AG04449 (cell line): ENCODE results near the gene AAGAB.

ENCODE experiments used
- CTCF ChIA-PET: fragments of 350-600 bp; formaldehyde crosslinking; extraction: SDS; loops from one replicate; lab custom pipeline; 2021; ENCODE audit warnings: antibody characterized with exemption; lab: Yijun Ruan, JAX
- POLR2A ChIA-PET: fragments of 400-600, 350-600 bp; formaldehyde crosslinking; extraction: SDS; loops from one replicate; lab custom pipeline; 2020; ENCODE audit warnings: antibody characterized with exemption, inconsistent platforms; lab: Yijun Ruan, JAX
- DNase-seq: peaks from one replicate; pipeline ENCODE4 v3.0.0-alpha.2; 2010; ENCODE audit warnings: low read depth, low spot score
- H3K4me3 ChIP-seq: 2 replicates; pipeline ENCODE4 v1.5.1; 2011; ENCODE audit warnings: low read depth, mild to moderate bottlenecking, control low read depth, low read length
- TF ChIP-seq, protein P1 (sequence below): IDR thresholded peaks from one replicate; pipeline ENCODE4 v1.5.1; 2011; ENCODE audit warnings: mild to moderate bottlenecking, moderate library complexity, low read length, control low read depth, inconsistent platforms; ENCODE audit not compliant: insufficient read depth; ENCODE audit errors: missing control alignments

AAGAB gene

DNA sequence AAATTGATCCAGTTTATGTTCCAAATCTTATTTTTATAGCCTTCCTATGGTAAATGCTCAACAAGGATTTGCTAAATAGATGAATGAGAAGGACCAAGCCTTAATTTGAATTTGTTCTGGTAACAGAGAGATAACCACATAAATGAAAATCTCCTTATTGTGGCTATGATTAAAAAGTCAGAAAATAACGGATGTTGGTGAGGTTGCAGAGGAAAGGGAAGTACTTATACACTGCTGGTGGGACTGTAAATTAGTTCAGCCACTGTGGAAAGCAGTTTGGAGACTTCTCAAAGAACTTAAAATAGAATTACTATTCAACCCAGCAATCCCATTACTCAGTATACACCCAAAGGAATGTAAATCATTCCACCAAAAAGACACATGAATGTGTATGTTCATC is 26.2 kb downstream of the AAGAB start:
- CTCF ChIA-PET = no interaction called here
- no peak for DNase-seq
- POLR2A ChIA-PET = no interaction called here
- TF ChIP-seq, protein P1, sequence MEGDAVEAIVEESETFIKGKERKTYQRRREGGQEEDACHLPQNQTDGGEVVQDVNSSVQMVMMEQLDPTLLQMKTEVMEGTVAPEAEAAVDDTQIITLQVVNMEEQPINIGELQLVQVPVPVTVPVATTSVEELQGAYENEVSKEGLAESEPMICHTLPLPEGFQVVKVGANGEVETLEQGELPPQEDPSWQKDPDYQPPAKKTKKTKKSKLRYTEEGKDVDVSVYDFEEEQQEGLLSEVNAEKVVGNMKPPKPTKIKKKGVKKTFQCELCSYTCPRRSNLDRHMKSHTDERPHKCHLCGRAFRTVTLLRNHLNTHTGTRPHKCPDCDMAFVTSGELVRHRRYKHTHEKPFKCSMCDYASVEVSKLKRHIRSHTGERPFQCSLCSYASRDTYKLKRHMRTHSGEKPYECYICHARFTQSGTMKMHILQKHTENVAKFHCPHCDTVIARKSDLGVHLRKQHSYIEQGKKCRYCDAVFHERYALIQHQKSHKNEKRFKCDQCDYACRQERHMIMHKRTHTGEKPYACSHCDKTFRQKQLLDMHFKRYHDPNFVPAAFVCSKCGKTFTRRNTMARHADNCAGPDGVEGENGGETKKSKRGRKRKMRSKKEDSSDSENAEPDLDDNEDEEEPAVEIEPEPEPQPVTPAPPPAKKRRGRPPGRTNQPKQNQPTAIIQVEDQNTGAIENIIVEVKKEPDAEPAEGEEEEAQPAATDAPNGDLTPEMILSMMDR = no peak
- H3K4me3 ChIP-seq = no peak overlapping the region

DNA sequence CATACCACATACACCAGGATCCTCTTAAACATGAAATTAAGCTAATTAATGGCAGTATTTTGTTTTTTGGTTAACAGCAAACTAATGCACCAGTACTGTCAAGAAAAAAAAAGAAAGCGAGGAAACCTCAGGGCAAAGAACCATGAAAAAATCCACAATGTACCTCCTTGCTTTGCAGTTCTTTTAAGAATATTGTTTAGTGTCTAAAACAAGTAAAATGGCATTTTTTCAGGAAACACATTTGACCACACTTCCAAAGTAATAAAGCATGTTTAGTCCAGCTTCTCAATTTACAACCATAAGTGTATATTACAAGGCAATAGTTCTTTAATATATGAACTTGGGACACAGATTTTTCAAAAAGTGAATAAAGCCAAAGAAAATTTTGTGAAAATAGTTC is 26.6 kb downstream of the AAGAB start:
- ChIA-PET POLR2A (no interaction called here), CTCF (no interaction called here)
- no peak overlapping the region for H3K4me3 ChIP-seq
- DNase-seq = no peak
- TF ChIP-seq, protein P1 = no peak

DNA sequence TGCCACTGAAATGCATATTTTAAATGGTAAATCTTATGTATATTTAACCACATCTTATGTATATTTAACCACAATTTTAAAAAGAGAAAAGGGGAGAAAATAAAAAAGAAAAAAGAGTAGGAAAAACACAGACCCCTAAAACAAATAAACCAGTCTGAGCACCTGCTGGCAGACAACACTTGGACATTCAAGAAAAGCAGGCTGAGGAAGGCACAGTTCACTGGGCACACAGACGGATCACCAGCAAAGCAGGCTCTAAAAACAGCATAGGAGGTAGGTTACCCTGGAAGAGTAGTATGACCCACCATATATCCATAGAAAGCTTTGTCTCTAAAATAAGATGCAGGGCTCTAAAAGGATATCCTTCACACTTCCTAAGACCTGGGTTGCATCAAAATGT is 27.0 kb downstream of the AAGAB start:
- CTCF ChIA-PET = no interaction called here
- TF ChIP-seq, protein P1 = no peak
- DNase-seq = no peak
- no peak overlapping the region for H3K4me3 ChIP-seq
- POLR2A ChIA-PET = no interaction called here

DNA sequence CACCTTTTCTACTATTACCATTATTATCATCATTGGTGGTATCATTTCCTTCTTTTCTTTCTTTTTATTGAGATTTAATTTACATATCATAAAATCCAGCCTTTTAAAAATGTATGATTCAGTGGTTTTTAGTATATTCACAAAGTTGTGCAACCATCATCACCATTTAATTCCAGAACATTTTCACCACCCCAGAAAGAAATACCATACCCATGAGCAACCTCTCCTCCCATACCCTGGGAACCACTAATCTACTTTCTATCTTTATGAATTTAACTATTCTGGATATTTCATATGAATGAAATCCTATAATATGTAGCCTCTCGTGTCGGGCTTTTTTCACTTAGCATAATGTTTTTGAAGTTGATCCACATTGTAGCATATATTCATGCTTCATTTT is 29.1 kb downstream of the AAGAB start:
- DNase-seq = peak; percentile 45
- H3K4me3 ChIP-seq = no peak overlapping the region
- ChIA-PET CTCF (interaction anchor here (1.3 to 1.5 kb wide), 3 partner anchors 23 to 279 kb away, joined by 3 read pairs; no protein-coding TSS in a partner anchor), POLR2A (no interaction called here)
- TF ChIP-seq, protein P1 = no peak

DNA sequence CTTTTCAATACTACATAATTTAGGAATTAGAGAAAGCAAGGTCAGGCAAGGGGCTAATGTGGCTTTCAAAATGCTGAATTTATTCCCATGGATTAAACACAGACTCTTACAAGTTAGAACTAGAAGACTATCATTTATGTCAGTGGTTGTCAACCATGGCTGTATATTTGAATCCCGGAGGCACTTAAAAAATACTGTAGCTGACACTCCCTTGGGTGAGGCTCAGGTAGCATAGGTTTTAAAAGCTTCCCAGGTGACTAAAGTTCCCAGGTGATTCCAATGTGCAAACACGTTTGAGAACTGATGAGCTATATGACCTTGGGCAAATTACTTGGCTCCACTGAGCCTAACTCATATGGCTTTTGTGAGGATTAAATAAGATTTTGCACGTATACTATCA is 29.6 kb downstream of the AAGAB start:
- ChIA-PET POLR2A (no interaction called here), CTCF (interaction anchor here (1.3 to 1.5 kb wide), 3 partner anchors 24 to 278 kb away, joined by 3 read pairs; no protein-coding TSS in a partner anchor)
- TF ChIP-seq, protein P1 = no peak
- H3K4me3 ChIP-seq = no peak overlapping the region
- DNase-seq = no peak

DNA sequence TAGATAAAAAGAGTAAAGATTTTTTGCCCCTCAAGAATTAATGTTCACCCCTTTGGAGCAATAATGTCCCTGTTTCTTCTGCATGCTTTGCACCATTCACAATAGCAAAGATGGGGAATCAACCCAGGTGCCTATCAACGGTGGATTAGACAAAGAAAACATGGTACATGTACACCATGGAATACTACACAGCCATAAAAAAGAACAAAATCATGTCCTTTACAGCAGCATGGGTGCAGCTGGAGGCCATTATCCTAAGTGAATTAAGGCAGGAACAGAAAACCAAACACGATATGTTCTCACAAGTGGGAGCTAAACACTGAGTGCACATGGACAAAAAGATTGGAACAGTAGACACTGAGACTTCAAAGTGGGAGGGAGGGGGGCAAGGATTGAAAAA is 35.2 kb downstream of the AAGAB start:
- ChIA-PET POLR2A (no interaction called here), CTCF (no interaction called here)
- TF ChIP-seq, protein P1 = no peak
- H3K4me3 ChIP-seq = no peak overlapping the region
- no peak for DNase-seq
